NCI-H460 (cell line): Measurements from ENCODE around the gene LTBP1. TPM values are rescaled to one million over a fixed set of nuclear protein-coding genes. Genes with fewer than 3 reads are reported as not detected.
"Not testable (repeated sequence)": the region's sequence is repeated elsewhere in the genome, so short reads cannot be mapped to it uniquely, and the experiment has no call there.

Experiments used
- DNase-seq: peaks from one replicate; pipeline ENCODE4 v3.0.0-alpha.2; 2016; ENCODE audit warnings: low read depth; ENCODE audit errors: extremely low read depth
- small RNA-seq, 2 experiments: library from RNA; depleted of rRNA; stranded (forward); fragments of <200 nt; gene quantifications; one replicate each; pipeline ENCODE3, GENCODE V24; 2014
- total RNA-seq: library from RNA; depleted of rRNA; stranded (reverse); fragments of >200 nt; shearing (Covaris generic); gene quantifications from 2 replicates; pipeline ENCODE4 v1.2.3, GENCODE V29; 2014

LTBP1 gene
- total RNA-seq, 1 experiment from 2014 or later: 1.2 TPM

DNA sequence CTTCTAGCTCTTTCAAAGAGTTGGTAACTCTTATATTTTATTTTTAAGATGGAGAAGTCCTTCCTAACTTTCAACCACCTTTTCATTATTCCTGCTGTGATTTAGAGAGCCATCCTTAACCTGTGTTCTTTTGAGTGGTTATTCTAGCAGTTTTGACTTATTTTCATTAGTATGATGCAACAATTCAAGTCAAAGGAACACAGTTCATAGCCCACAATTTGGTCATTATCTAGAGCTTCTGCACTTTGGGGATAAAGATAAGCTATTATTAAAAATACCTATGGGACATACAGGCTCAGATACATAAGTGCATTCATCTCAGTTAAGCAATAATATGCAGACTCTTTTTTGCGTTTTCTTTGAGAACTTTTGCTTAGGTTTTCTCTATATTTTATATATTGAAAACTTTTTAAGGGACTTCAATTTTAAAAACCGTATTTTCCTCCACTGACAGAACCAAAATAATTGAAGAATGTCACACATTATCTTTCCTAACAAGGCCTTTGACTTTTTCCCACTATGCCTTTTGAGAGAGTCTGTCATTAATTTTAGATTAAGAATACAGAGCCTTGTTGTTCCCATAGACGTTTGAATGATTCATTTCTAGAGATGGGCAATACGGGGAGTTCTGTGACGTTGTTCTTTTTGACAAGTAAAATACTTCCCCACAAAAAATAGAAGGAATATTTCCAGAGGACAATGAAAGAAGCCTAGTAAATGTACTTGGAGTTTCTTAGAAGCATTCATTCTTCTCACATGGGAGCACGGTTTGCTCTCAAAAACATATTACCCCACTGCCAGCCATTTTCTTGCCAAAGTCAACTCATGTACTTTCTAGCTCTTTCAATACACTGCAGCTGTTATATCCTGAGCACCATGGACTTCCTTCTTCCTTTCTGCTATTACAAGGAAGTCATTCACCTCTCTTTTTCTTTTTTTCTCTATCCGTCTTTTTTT is 486.8 kb downstream of the LTBP1 start:
- no peak for DNase-seq

DNA sequence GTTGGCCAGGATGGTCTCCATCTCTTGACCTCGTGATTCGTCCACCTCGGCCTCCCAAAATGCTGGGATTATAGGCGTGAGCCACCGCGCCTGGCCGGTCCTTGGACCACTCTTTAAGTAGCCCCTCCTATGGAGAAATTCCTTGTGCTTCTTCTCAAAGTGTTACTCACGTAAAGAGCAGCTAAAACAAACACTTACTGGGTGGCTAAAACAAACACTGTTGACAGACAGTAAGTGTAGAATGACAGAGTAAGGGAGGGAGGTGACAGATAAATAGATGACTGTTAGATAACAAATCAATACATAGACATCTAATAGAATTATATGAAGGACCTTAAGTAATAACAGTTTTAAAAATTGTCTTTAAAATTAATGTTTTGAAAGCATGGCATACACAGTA is 488.8 kb downstream of the LTBP1 start:
- no peak for DNase-seq

DNA sequence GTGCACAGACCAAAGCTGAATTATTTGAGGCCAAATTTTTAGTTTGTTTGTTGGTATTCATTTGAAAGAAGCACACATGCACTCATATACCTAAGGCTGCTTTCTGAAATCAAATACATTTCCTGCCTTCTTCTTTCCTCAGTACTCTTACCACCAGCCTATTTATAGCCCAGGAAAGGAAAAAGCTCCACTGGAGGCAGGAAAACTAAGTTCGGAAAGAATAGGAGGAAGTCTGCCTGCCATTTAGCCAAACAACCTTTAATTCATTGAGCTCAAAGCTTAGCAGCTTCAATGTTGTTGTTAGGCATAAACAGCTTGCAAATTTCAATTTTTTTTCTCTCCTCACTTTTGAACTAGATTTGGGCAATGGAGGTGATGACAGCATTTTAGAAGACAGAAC is 489.3 kb downstream of the LTBP1 start:
- no peak for DNase-seq

DNA sequence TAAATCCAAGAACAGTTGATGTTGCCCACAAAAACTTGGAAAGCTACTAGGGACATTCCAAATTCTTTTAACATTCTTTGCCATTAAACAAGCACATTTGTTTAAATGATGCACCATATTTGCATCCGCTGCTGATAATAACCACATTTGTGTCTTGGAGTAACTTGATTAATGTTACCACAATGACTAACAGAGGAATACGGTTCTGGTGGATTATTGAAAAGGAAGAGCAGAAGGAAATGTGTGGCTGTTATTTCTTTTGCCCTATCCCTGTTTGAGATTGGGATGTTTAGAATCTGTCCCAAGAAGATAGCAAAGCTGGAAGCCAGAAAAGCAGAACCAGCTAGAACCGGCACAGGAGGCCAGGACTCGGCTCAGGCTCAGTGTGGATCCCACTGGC is 490.5 kb downstream of the LTBP1 start:
- DNase-seq: no peak

DNA sequence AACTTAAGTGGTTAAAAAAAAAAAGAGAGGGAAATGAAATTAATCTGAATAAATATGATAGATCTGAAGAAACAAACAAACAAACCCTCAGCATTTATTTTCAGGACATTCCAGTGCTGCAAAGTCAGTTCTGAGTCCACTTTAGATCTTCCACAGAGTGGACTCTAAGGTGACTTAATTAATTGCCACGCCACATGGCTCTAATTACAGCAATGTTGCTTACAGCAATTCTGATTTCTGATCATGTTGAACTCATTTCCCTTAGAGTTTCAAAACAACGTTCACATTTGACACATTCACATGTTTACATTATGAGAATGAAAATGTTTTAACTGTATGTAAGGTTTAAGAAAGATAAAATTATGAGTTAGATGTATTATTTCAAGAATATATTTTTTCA is 491.1 kb downstream of the LTBP1 start:
- DNase-seq: no peak

DNA sequence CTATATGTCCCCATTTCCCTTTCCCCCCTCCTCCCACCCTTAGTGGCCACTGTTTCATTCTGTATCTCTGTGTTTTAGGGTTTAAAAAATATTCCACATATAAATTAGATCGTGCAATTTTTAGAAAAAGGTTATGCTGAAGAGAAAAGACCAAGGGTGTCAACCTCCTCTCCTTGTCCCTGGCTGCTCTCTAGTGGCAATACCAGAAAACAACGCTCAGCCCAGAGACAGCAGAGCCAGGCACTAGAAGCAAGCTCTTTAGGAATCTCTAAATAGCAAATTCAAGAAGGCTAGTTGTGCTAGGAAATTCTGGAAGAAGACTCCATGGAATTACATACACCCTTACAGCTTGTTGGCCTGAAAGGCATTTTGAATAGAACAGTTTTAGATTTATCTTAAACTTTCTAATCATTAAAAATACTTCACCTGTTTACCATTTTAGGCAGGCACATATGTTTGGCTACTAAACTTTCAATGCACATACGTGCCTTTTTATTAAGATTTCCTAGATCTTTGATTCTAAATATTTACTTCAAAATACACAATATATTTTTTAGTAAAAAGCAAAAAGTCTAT is 494.6 kb downstream of the LTBP1 start:
- peak; percentile 68 for DNase-seq

DNA sequence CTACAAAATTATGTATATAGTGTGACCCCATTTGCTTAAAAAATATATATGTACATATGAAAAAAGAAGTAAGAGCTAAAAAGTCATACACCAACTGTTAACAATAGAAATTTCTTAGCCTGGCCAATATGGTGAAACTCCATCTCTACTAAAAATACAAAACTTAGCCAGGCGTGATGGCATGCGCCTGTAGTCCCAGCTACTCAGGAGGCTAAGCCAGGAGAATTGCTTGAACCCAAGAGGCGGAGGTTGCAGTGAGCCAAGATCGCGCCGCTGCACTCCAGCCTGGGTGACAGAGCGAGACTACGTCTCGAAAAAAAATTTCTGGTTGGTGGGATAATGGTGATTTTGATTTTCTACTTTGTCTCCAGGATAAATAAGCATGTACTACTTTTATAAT is 495.3 kb downstream of the LTBP1 start:
- not testable (repeated sequence) for DNase-seq

DNA sequence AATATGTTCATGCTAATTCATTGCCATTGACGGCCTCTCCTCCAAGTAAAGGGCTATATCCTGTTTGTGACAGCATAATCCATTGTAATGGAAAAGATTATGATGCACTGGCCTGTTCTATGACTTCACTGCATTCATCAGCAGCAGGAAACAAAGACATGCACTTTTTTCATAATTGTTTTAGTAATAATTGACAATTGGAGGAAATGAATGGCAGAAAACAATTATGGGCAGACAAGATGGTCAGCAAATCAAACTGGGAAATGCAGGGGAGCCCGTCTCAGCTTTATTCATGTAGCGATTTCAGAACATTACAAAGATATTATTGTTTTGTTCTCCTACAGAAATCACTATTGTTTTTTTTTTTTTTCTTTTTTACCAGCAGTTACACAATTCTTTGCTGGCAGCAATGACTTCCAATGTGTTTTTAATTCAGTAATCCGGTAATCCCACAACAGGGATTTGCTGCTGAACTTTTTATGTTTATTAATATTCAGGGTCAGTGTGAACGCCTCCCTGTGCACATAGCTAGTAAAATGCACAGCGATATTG is 495.9 kb downstream of the LTBP1 start:
- no peak for DNase-seq

DNA sequence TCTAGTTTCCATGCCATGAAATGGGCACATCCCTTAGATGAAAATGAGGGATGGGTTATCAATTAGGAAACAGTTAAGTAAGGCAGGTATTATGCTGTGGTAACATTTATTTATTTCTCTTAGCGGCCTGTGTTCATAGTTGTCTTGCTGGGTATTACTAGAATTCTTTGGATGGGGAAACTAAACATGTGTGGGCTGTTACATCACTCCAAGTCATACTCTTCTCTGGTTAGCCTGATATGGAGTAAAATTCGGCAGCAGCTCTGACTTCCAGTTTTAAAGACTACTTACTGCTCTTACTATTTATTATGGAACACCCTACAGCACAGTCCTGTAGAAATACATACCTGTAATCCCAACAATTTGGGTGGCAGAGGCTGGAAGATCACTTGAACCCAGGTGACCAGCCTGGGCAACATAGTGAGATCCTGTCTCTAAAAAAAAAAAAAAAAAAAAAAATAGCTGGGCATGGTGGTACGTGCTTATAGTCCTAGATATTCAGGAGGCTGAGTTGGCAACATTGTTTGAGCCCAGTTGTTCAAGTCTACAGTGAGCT is 496.6 kb downstream of the LTBP1 start:
- no peak for DNase-seq

DNA sequence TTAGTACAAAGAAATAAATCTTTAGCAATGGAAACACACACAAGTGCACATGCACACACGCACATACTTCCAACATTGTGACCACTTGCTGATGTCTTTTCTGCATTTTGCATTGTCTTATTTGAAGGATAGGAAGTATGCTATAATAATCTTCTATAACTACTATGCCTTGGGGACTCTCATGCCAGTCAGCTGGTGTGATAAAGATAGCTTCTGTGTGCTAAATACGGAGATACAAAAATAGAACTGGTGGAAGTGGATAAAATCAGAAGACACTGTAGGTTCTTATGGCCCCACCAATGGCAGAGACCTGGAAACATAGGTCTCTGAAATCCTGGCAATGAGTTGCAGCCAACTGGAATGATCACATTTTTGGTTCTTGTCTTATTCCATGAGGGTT is 498.2 kb downstream of the LTBP1 start:
- no peak for DNase-seq

DNA sequence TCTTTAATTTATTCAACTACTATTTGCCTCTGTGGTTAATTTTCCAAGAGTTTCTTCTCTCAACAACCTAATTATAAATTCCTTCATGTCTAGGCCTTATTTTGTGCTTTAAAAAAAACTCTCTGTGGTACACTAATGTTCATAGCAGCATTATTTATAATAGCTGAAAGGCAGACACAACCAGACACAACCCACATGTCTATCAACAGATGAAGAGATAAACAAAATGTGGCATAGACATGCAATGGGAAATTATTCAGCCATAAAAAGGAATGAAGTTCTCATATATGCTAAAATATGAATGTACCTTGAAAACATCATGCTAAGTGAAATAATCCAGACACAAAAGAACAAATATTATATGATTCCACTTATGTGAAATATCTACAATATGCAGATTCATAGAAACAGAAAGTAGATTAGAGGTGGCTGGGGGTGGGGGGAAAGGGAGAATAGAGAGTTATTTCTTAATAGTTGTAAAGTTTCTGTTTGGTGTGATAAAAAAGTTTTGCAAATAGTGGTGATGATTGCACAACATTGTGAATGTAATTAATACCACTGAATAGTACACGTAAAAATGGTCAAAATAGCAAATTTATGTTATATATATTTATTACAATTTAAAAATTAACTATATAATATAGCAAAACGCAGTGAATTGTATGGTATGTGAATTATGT is 501.6 kb downstream of the LTBP1 start:
- no peak for DNase-seq

Small RNA genes within 50 kb of the gene (small RNA-seq; reads per million reads assigned to genes)
- gene RF00019 (0 reads per million in 2 experiments), gene RNA5SP91 (0 reads per million in 2 experiments), gene RNA5SP92 (0 reads per million in 2 experiments)
